Measurements from ENCODE around the gene PTPRG. TPM values are rescaled to one million over a fixed set of nuclear protein-coding genes. Genes with fewer than 3 reads are reported as not detected.

Gene PTPRG
- total and polyA plus RNA-seq, 5 experiments from 2014 or later = not detected

- peaks cover under 1 to 9% (median 7%) of the 10 kb centered on the region in 4 donors for H3K4me1 Mint-ChIP-seq
- peaks cover 0 to 3% (median 0%) of the 10 kb centered on the region in 9 donors for H3K9me3 Mint-ChIP-seq
- H3K36me3 Mint-ChIP-seq = no peaks in the 10 kb centered on the region
- H3K27ac Mint-ChIP-seq = no peak overlapping the region
- DNase-seq (no peak), ATAC-seq (no peak)
- no peak overlapping the region for H3K4me3 Mint-ChIP-seq
- no peaks in the 10 kb centered on the region for H3K27me3 Mint-ChIP-seq
- POLR2A ChIA-PET = no interaction called here
Measured at GRCh38 chr3:61899700-61900462, 338.5 kb downstream of the PTPRG start.

- Mint-ChIP-seq H3K4me1 (no peaks in the 10 kb centered on the region), H3K27ac (no peak overlapping the region), H3K4me3 (no peak overlapping the region), H3K36me3 (no peaks in the 10 kb centered on the region), H3K9me3 (no peaks in the 10 kb centered on the region), H3K27me3 (peaks cover 0 to 1% (median 0%) of the 10 kb centered on the region in 5 donors)
- DNase-seq = no peak
- ATAC-seq = no peak
- POLR2A ChIA-PET = no interaction called here
Measured at GRCh38 chr3:61901496-61901895, 340.1 kb downstream of the PTPRG start.

GRCh38 chr3:61901986-61902385, 340.6 kb downstream of the PTPRG start:
- DNase-seq (no peak), ATAC-seq (no peak)
- Mint-ChIP-seq H3K4me1 (no peaks in the 10 kb centered on the region), H3K27ac (no peak overlapping the region), H3K27me3 (peaks cover 0 to 1% (median 0%) of the 10 kb centered on the region in 5 donors), H3K36me3 (no peaks in the 10 kb centered on the region), H3K4me3 (no peak overlapping the region), H3K9me3 (no peaks in the 10 kb centered on the region)
- POLR2A ChIA-PET = no interaction called here

DNA sequence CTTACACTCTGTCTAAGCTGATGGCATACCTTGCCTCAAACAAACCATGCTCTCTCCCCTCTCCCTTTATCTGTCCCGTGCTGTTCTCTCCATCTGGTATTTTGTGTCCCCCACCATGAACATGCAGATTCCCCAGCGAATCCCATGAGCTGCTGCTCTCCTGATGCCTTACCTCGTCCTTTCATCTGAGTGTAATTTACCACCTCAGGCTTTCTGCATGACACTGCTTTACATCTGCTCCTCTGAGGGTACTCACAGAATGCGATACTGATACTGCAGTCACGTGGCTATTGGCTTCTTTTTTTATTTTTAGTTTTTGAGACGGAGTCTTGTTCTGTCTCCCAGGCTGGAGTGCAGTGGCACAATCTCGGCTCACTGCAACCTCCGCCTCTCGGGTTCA, 341.7 kb downstream of the PTPRG start:
- ATAC-seq (no peak), DNase-seq (no peak)
- Mint-ChIP-seq H3K27me3 (peaks cover 0 to 1% (median 0%) of the 10 kb centered on the region in 5 donors), H3K27ac (no peak overlapping the region), H3K4me3 (no peak overlapping the region), H3K4me1 (no peaks in the 10 kb centered on the region), H3K36me3 (no peaks in the 10 kb centered on the region), H3K9me3 (no peaks in the 10 kb centered on the region)
- POLR2A ChIA-PET = no interaction called here

DNA sequence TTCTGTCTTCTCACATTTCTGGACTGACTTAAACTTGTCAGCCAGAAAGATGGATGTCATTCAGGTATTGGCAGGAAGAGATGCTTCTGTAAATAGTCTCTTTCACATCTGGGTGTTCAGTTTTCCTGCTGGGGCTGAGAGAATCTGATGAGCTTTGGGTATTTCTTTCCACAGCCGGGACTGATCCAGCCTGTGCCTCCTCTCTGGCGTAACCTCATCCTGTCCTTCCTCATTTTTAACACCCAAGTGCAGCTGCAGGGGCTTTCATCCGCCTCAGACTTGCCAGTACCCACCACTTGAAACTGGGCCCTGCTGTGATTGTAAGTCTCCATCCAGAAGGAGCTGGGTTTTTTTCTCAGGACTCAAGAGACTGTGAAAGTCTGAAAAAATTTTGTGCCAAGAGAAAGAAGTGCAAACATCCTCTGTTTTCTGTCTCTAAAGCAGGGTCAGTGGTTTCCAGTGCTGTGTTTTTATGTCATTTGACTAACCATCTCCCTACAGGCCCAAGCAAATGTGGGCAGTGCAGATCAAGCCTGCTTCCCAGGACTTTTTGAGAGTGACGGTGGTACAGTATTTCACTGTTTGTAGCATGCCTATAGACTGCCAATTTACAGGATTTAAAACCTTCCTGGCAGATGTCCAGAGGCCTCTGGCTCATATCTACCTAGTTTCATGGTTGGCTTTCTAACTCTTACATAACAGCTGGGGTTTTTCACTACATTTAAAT, 342.7 kb downstream of the PTPRG start:
- no peaks in the 10 kb centered on the region for H3K9me3 Mint-ChIP-seq
- no peak overlapping the region for H3K27ac Mint-ChIP-seq
- no peaks in the 10 kb centered on the region for H3K4me1 Mint-ChIP-seq
- no peaks in the 10 kb centered on the region for H3K36me3 Mint-ChIP-seq
- H3K27me3 Mint-ChIP-seq = peaks cover 0 to 1% (median 0%) of the 10 kb centered on the region in 5 donors
- POLR2A ChIA-PET = no interaction called here
- DNase-seq (no peak), ATAC-seq (no peak)
- no peak overlapping the region for H3K4me3 Mint-ChIP-seq

DNA sequence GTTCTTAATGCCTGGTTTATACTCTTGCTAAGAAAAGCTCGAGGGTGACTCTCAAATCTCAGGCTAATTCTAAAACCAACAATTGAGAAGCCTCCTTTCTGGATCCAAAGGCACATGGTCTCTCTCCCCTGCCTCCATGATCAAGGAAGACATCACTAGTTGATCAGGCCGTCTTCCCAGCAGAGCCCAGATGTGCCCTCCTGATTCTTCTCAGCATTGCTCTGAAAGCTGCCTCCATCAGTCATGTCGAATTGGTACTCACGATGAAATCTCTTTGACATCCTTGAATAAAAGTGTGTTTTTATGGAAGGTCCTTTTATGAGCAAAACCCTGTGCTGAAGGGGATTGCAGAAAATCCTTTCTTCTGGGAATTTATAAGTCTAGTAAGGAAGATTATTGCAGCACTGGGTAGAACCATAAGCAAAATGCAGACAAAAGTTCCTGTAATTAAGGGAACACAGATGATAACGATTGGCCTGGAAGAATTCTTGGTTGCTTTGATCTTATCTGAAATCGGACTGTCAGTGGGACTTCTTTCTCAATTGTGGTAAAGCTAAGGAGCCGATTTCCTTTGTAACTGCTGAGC, 345.9 kb downstream of the PTPRG start:
- ATAC-seq (no peak), DNase-seq (no peak)
- POLR2A ChIA-PET = no interaction called here
- Mint-ChIP-seq H3K4me3 (no peak overlapping the region), H3K9me3 (peaks cover 0 to 3% (median 0%) of the 10 kb centered on the region in 9 donors), H3K27me3 (peaks cover 0 to 5% (median 0%) of the 10 kb centered on the region in 5 donors), H3K4me1 (no peaks in the 10 kb centered on the region), H3K36me3 (no peaks in the 10 kb centered on the region), H3K27ac (no peak overlapping the region)

GRCh38 chr3:61908382-61908781, 347.0 kb downstream of the PTPRG start:
- no peak overlapping the region for H3K4me3 Mint-ChIP-seq
- DNase-seq (no peak), ATAC-seq (no peak)
- no peaks in the 10 kb centered on the region for H3K36me3 Mint-ChIP-seq
- H3K9me3 Mint-ChIP-seq = peaks cover 0 to 3% (median 0%) of the 10 kb centered on the region in 9 donors
- H3K4me1 Mint-ChIP-seq = peaks cover 0 to 2% (median 0%) of the 10 kb centered on the region in 4 donors
- POLR2A ChIA-PET = no interaction called here
- no peak overlapping the region for H3K27ac Mint-ChIP-seq
- peaks cover 0 to 8% (median 1%) of the 10 kb centered on the region in 5 donors for H3K27me3 Mint-ChIP-seq

GRCh38 chr3:61910732-61911131, 349.4 kb downstream of the PTPRG start:
- no peak for ATAC-seq
- H3K9me3 Mint-ChIP-seq = peaks cover 0 to 5% (median 0%) of the 10 kb centered on the region in 9 donors

GRCh38 chr3:61912158-61912557, 350.8 kb downstream of the PTPRG start:
- H3K4me1 Mint-ChIP-seq = peaks cover 0 to 2% (median 0%) of the 10 kb centered on the region in 4 donors
- H3K36me3 Mint-ChIP-seq = no peaks in the 10 kb centered on the region
- no peak for ATAC-seq
- peaks cover 0 to 5% (median 0%) of the 10 kb centered on the region in 9 donors for H3K9me3 Mint-ChIP-seq
- DNase-seq = no peak
- peaks cover 0 to 8% (median 1%) of the 10 kb centered on the region in 5 donors for H3K27me3 Mint-ChIP-seq
- no peak overlapping the region for H3K4me3 Mint-ChIP-seq
- POLR2A ChIA-PET = no interaction called here
- no peak overlapping the region for H3K27ac Mint-ChIP-seq

More at GRCh38 chr3:61910732-61911131, 349.4 kb downstream of the PTPRG start:
- POLR2A ChIA-PET = no interaction called here
- no peaks in the 10 kb centered on the region for H3K36me3 Mint-ChIP-seq
- no peak for DNase-seq
- H3K4me1 Mint-ChIP-seq = peaks cover 0 to 2% (median 0%) of the 10 kb centered on the region in 4 donors
- H3K4me3 Mint-ChIP-seq = no peak overlapping the region
- H3K27me3 Mint-ChIP-seq = peaks cover 0 to 8% (median 3%) of the 10 kb centered on the region in 5 donors
- H3K27ac Mint-ChIP-seq = no peak overlapping the region

GRCh38 chr3:61913701-61914100, 352.3 kb downstream of the PTPRG start:
- Mint-ChIP-seq H3K9me3 (peaks cover 0 to 5% (median 0%) of the 10 kb centered on the region in 9 donors), H3K27me3 (peaks cover 0 to 8% (median 1%) of the 10 kb centered on the region in 5 donors), H3K4me3 (no peak overlapping the region), H3K36me3 (no peaks in the 10 kb centered on the region), H3K4me1 (peaks cover 0 to 2% (median 0%) of the 10 kb centered on the region in 4 donors), H3K27ac (no peak overlapping the region)
- POLR2A ChIA-PET = no interaction called here
- ATAC-seq = no peak
- DNase-seq = no peak

DNA sequence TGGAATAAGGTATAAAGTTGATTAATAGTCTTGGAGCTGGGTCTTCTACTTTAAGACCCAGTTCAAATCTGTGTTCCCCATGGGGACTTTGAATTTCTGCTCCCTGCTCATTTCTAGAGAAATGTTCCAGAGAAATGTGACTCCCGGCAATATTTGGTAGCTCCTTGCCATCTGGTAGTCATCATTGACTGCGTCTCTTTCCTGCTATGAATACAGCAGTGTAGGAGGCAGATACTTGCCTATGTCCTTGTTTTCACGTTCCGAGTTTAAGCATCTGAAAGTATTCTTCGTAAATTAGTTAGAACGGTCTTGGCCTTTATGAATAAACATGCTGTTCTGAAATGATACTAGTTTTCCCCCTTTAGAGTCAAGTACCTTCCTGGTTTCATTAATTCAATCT, 352.9 kb downstream of the PTPRG start:
- H3K36me3 Mint-ChIP-seq = no peaks in the 10 kb centered on the region
- H3K4me3 Mint-ChIP-seq = no peak overlapping the region
- H3K9me3 Mint-ChIP-seq = peaks cover 0 to 5% (median 0%) of the 10 kb centered on the region in 9 donors
- DNase-seq (no peak), ATAC-seq (no peak)
- no peak overlapping the region for H3K27ac Mint-ChIP-seq
- peaks cover 0 to 2% (median 0%) of the 10 kb centered on the region in 4 donors for H3K4me1 Mint-ChIP-seq
- POLR2A ChIA-PET = no interaction called here
- H3K27me3 Mint-ChIP-seq = peaks cover 0 to 8% (median 1%) of the 10 kb centered on the region in 5 donors

DNA sequence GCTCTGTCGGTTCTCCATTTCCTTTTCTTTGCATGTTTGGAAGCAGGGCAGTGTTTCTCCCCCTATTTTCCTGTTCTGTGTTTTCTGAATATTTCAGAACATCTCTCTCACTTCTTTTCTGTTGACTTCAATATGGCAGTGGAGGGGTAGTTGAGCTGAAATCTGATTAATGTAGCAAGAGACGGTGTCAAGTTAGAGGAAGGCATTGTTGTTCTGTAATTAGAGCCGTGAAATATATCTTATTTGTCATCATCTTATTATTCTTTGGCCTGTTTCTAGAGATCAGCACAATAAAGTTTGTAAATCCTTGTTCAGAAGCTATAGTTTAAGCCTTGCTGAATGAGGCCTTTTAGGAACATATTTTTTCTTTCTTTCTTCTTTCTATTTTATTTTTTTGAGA, 353.9 kb downstream of the PTPRG start:
- no peaks in the 10 kb centered on the region for H3K36me3 Mint-ChIP-seq
- no peak overlapping the region for H3K27ac Mint-ChIP-seq
- H3K27me3 Mint-ChIP-seq = peaks cover 0 to 8% (median 1%) of the 10 kb centered on the region in 5 donors
- POLR2A ChIA-PET = no interaction called here
- H3K4me1 Mint-ChIP-seq = peaks cover 0 to 2% (median 0%) of the 10 kb centered on the region in 4 donors
- H3K4me3 Mint-ChIP-seq = no peak overlapping the region
- peaks cover 0 to 5% (median 0%) of the 10 kb centered on the region in 9 donors for H3K9me3 Mint-ChIP-seq
- ATAC-seq (no peak), DNase-seq (no peak)

DNA sequence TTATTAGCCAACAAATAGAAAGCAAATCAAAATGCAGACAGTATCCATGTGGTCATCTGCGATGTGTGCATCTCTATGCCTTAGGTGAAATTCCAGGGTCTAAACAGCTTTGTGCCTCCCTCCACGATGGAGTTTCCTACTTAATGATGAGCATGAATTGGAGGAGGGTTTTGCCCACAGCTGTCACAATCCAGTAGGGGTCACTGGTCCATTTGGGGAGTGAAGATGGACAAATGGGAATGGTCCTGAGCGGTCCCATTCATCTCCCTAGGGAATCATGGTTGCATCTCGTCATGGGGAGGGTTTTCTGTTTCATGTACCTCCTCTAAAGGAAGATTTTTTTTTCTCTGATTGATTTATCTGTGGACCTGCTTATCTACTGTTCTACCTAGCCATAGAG, 358.0 kb downstream of the PTPRG start:
- DNase-seq (no peak), ATAC-seq (no peak)
- Mint-ChIP-seq H3K27ac (no peak overlapping the region), H3K4me1 (no peaks in the 10 kb centered on the region), H3K27me3 (peaks cover 0 to 9% (median 5%) of the 10 kb centered on the region in 5 donors), H3K36me3 (no peaks in the 10 kb centered on the region), H3K4me3 (no peak overlapping the region), H3K9me3 (peaks cover 0 to 3% (median 0%) of the 10 kb centered on the region in 9 donors)
- POLR2A ChIA-PET = no interaction called here
